ENCODE measurements around the gene TMEM243. TPM values are rescaled to one million over a fixed set of nuclear protein-coding genes. Genes with fewer than 3 reads are reported as not detected.
A peak's percentile ranks its signal among the peaks of the same experiment; 100 is the strongest.

The TMEM243 gene
- total and polyA plus RNA-seq, 8 donors, result 13.4 to 23.1 (median 15.2) TPM

DNA sequence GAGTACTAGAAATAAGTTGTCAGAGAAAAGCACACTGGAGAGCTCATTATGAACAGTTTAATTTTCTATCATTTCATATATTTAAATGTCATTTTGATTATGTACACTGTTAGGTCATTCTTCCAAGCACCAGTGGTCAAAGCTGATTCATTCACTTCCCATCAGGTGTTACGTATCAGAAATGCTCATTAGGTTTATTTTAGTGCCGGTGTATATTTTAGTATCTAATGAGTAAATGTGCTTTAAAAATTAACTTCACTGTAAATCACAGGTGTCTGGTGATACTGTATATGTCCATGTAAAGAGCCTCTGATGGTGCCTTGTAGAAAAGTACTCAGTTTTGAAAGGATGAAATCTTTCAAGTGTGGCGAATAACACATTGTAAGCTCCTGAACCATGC, 63.7 kb downstream of the TMEM243 start:
- Histone ChIP-seq H3K4me3 (no peak overlapping the region), H3K36me3 (no peaks in the 10 kb centered on the region), H3K4me1 (peaks cover 0 to 44% (median 31%) of the 10 kb centered on the region in 3 donors), H3K27ac (no peak overlapping the region), H3K27me3 (no peaks in the 10 kb centered on the region), H3K9me3 (no peaks in the 10 kb centered on the region)
- ATAC-seq, result no peak
- 72 to 75% methylated on average over 3 of the region's 3 CpGs for WGBS, 2 donors
- TF ChIP-seq, protein P1, sequence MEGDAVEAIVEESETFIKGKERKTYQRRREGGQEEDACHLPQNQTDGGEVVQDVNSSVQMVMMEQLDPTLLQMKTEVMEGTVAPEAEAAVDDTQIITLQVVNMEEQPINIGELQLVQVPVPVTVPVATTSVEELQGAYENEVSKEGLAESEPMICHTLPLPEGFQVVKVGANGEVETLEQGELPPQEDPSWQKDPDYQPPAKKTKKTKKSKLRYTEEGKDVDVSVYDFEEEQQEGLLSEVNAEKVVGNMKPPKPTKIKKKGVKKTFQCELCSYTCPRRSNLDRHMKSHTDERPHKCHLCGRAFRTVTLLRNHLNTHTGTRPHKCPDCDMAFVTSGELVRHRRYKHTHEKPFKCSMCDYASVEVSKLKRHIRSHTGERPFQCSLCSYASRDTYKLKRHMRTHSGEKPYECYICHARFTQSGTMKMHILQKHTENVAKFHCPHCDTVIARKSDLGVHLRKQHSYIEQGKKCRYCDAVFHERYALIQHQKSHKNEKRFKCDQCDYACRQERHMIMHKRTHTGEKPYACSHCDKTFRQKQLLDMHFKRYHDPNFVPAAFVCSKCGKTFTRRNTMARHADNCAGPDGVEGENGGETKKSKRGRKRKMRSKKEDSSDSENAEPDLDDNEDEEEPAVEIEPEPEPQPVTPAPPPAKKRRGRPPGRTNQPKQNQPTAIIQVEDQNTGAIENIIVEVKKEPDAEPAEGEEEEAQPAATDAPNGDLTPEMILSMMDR (IDR thresholded peaks at IDR 0.05), result no peak
- no peak for DNase-seq
- intact Hi-C loops (cut with DNase I), result no loop called here
- FAIRE-seq, result no peak

DNA sequence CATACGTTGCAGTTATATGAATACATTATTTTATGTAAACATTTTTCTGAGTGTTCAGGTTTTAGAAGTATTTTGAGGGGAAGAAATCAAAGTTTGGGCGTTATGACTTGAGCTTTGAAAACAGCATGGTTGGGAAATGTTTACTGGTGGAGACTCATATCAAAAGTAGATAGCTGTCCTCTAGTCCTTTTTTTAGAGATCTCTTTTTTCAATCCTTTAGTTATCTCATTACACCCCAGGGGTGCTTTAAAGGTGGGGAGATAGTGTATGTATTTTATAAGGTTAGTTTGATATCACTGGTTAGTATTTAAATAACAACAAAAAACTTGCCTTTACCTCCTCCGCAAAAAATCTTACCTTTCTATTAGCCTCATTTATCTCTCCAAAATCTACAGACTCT, 65.0 kb downstream of the TMEM243 start:
- 29 to 31% methylated on average over 3 of the region's 3 CpGs for WGBS, 2 donors

DNA sequence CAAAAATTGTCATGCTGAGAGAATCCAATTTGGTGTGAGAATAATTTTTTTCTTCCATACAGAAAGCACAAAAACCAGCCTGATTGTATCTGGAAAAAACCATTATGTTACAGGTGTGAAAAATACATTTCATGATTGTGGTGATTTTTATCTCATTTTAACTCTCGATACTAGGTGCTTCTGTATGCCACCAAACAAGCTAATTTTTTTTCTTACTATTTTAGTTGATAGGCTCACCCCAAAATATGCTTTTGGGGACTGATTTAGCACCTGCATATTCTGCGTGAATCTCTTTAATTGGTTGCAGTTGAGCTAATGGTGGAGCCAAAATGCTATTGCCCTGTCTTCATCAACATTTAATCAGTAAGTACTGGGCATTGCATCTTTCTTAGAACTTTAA, 65.4 kb downstream of the TMEM243 start:
- no peak for FAIRE-seq
- peak overlapping the region in 3 of 4 donors; percentile 65 to 75 (median 72) for H3K4me3 ChIP-seq

More for the DNA sequence above, 65.0 kb downstream of the TMEM243 start:
- no peaks in the 10 kb centered on the region for H3K9me3 ChIP-seq
- FAIRE-seq (no peak), ATAC-seq (no peak), DNase-seq (no peak)
- H3K4me3 ChIP-seq, result peak overlapping the region in 1 of 4 donors; percentile 72
- no peaks in the 10 kb centered on the region for H3K27me3 ChIP-seq
- TF ChIP-seq, protein P1 (IDR thresholded peaks at IDR 0.05), result no peak
- no peak overlapping the region for H3K27ac ChIP-seq
- peaks cover 0 to 44% (median 31%) of the 10 kb centered on the region in 3 donors for H3K4me1 ChIP-seq
- intact Hi-C loops (cut with DNase I), result no loop called here
- H3K36me3 ChIP-seq, result no peaks in the 10 kb centered on the region

DNA sequence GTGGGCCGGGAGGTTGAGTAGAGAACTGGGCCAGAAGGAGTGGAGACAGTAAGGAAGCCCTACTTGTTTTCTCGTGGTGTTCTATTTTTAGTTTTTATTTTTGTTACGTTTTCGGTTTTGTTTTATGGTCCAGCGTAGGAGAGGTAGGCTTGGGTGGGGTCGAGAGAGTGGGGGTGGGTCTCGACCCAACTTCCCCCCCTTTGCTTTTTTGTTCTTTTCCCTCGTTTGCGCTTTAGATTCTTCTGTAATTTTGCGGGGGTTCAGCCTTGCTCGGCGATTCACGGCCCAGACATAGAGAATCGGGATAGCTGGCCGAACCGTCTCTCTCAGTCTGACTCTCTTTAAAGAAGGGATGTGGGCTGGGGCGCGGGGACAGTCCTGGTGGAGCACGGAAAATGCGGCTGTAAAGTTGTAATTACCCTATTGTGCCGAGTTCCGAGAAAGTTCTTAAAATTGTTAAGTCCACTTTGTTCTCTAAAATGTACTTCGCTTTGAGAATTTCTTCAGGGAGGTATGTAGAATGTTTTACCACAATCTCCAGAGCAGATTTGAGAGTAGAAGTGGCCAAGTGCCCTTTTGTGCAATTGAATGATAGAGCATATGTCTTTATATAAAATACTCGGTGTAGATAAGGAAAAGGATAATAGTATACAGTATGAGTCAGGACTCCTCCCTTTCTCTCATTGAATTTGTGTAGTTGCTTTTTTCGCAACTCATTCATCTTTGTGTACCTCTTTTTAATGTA, 66.5 kb downstream of the TMEM243 start:
- Histone ChIP-seq H3K36me3 (no peaks in the 10 kb centered on the region), H3K4me1 (peaks cover 0 to 31% (median 31%) of the 10 kb centered on the region in 3 donors), H3K9me3 (no peaks in the 10 kb centered on the region), H3K4me3 (peak overlapping the region; percentile 35 to 75 (median 68)), H3K27me3 (no peaks in the 10 kb centered on the region), H3K27ac (peak overlapping the region; percentile 96 to 98 (median 97))
- FAIRE-seq, result no peak
- 0% methylated on average over 25 of the region's 25 CpGs for WGBS, 2 donors
- TF ChIP-seq, protein P1 (IDR thresholded peaks at IDR 0.05), result no peak
- DNase-seq, result peak in 5 of 6 donors; percentile 27 to 63 (median 29)
- ATAC-seq, result peak; percentile 5 to 40 (median 26)
- intact Hi-C loops (cut with DNase I), result no loop called here

More for the DNA sequence above, 65.4 kb downstream of the TMEM243 start:
- ATAC-seq (no peak), DNase-seq (no peak)
- no peaks in the 10 kb centered on the region for H3K27me3 ChIP-seq
- H3K36me3 ChIP-seq, result no peaks in the 10 kb centered on the region
- H3K27ac ChIP-seq, result no peak overlapping the region
- H3K9me3 ChIP-seq, result no peaks in the 10 kb centered on the region
- TF ChIP-seq, protein P1 (IDR thresholded peaks at IDR 0.05), result no peak
- peaks cover 0 to 41% (median 31%) of the 10 kb centered on the region in 3 donors for H3K4me1 ChIP-seq
- WGBS, 2 donors, result 30 to 41% methylated on average over 2 of the region's 2 CpGs
- intact Hi-C loops (cut with DNase I), result no loop called here
